Immature natural killer cell (primary cell): ENCODE results near the gene LRP2. TPM values are rescaled to one million over a fixed set of nuclear protein-coding genes. Genes with fewer than 3 reads are reported as not detected.
"Not testable (repeated sequence)": the region's sequence is repeated elsewhere in the genome, so short reads cannot be mapped to it uniquely, and the experiment has no call there.

Experiments
- DNase-seq, 3 donors: peaks; one replicate each; pipeline ENCODE4 v3.0.0; 2022; ENCODE audit warnings: mixed read lengths in 1 of 3
- H3K27ac Mint-ChIP-seq, 6 donors: one replicate each; pipeline ENCODE4 v1.8.0; 2020; ENCODE audit warnings: mixed read lengths in 6 of 6, mild to moderate bottlenecking in 5 of 6, inconsistent platforms in 4 of 6, moderate library complexity in 3 of 6
- H3K27me3 Mint-ChIP-seq, 3 donors: one replicate each; pipeline ENCODE4 v1.8.0; 2020 to 2021; ENCODE audit warnings: low read depth in 3 of 3, mild to moderate bottlenecking in 3 of 3, mixed read lengths in 3 of 3, moderate library complexity in 3 of 3, inconsistent platforms in 1 of 3
- H3K36me3 Mint-ChIP-seq, 3 donors: one replicate each; pipeline ENCODE4 v1.8.0; 2020; ENCODE audit warnings: mixed read lengths in 3 of 3, inconsistent platforms in 2 of 3, mild to moderate bottlenecking in 2 of 3
- H3K4me1 Mint-ChIP-seq, 2 donors: one replicate each; pipeline ENCODE4 v1.8.0; 2020; ENCODE audit warnings: inconsistent platforms in 2 of 2, mild to moderate bottlenecking in 2 of 2, mixed read lengths in 2 of 2, moderate library complexity in 1 of 2
- H3K4me3 Mint-ChIP-seq, 5 donors: one replicate each; pipeline ENCODE4 v1.8.0; 2020; ENCODE audit warnings: mild to moderate bottlenecking in 5 of 5, mixed read lengths in 5 of 5, inconsistent platforms in 3 of 5, moderate library complexity in 3 of 5
- H3K9me3 Mint-ChIP-seq, 6 donors: one replicate each; pipeline ENCODE4 v1.8.0; 2020; ENCODE audit warnings: mild to moderate bottlenecking in 6 of 6, mixed read lengths in 6 of 6, inconsistent platforms in 4 of 6, moderate library complexity in 3 of 6
- polyA plus RNA-seq, 3 donors: library from polyadenylated mRNA; unstranded; fragments of 300-500 nt; fragmentation: Illumina TruSeq; gene quantifications; one replicate each; pipeline ENCODE4 v1.2.3, GENCODE V29; 2021

Gene LRP2
- polyA plus RNA-seq, 3 donors from 2014 or later: not detected

DNA sequence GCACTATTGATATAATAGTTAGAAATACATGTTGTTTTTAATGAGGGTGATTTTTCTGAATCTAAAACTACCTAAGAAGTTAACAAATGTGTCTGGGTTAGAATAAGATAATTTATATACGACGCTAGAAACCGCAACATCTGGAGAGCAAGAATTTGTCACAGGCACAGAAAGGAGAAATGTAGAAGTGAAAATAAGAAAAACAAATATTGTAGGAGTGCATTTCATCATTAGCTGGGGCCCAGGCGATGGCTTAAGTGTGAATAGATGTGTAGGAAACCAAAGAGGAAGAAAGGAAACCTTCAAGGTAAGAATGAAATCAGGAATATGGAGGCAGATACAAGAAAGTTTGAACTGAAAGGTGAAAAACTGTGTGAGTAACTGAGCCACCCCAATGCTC is 90.3 kb downstream of the LRP2 start:
- Mint-ChIP-seq H3K27me3 (peaks cover 0 to 4% (median 0%) of the 10 kb centered on the region in 3 donors), H3K27ac (no peak overlapping the region), H3K9me3 (no peaks in the 10 kb centered on the region), H3K4me3 (no peak overlapping the region), H3K4me1 (no peaks in the 10 kb centered on the region), H3K36me3 (no peaks in the 10 kb centered on the region)
- no peak for DNase-seq

DNA sequence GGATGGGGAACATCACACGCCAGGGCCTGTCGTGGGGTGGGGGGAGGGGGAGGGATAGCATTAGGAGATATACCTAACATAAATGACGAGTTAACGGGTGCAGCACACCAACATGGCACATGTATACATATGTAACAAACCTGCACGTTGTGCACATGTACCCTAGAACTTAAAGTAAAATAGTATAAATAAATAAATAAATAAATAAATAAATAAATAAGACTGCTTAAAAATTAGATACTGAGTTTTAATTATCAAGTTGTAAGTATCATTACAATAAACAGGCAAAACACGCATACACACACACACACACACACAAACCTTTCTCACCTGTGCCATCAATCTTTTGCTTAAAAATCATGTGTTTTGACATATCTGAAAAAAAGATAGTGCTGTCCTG is 91.8 kb downstream of the LRP2 start:
- H3K36me3 Mint-ChIP-seq, H3K4me3 Mint-ChIP-seq, H3K4me1 Mint-ChIP-seq, H3K27ac Mint-ChIP-seq, DNase-seq, H3K27me3 Mint-ChIP-seq, H3K9me3 Mint-ChIP-seq: not testable (repeated sequence)

DNA sequence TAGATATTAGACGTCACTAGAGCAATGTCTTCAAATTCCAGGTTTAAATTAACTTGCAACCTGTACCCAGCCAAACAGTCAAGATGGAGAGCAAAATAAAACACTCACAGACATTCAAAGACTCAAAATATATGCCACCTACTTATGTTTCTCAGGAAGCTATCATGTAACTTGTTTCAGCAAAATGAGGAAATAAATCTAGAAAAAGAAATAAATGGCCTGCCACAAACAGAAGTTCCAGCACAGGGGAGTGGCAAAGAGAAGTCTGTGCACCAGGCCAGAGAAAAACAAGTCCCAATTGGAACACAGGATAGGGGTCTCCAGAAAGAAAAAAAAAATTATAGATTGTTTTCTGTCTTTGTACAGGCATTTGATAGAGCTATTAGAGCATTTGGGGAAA is 96.7 kb downstream of the LRP2 start:
- no peaks in the 10 kb centered on the region for H3K36me3 Mint-ChIP-seq
- H3K27ac Mint-ChIP-seq: no peak overlapping the region
- DNase-seq: no peak
- no peaks in the 10 kb centered on the region for H3K4me1 Mint-ChIP-seq
- no peak overlapping the region for H3K4me3 Mint-ChIP-seq
- peaks cover 0 to 4% (median 0%) of the 10 kb centered on the region in 6 donors for H3K9me3 Mint-ChIP-seq
- peaks cover 0 to 4% (median 2%) of the 10 kb centered on the region in 3 donors for H3K27me3 Mint-ChIP-seq

DNA sequence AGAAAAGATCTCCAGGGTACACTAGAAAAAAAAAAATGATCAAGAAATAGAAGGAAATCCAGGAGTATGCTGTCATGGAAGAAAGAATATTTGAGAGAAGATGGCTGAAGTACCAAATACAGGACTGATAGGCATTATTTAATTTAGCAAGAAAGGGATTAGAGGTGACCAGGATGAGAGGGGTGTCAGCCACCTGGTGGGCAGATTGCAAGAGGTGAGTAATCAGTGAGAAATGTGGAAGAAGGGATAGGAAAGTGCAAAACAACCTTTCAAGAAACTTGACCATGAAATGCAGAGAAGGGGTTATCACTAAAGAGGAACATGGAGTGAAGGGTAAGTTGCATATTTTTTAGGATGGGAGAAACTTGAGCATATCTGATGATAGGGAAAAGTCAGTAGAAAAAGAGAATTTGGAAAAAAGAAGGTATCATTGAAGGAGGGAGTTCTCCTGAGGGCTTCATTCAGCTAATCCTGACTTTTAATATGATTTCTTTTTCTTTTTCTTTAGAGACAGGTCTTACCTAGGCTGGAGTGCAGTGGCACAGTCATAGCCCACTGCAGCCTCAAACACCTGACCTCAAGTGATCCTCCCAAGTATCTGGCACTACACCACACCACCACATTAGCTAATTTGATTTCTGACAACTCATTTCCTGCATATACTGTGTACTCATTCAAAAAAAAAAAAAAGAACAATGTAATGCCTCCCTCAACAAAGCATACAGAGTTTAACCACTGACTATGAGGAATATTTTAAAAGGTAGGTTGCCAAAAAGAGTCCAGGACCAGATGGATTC is 101.3 kb downstream of the LRP2 start:
- no peak for DNase-seq
- H3K27me3 Mint-ChIP-seq: peaks cover 0 to 2% (median 0%) of the 10 kb centered on the region in 3 donors
- peaks cover 0 to 8% (median 1%) of the 10 kb centered on the region in 6 donors for H3K9me3 Mint-ChIP-seq
- no peaks in the 10 kb centered on the region for H3K4me1 Mint-ChIP-seq
- H3K27ac Mint-ChIP-seq: no peak overlapping the region
- H3K4me3 Mint-ChIP-seq: no peak overlapping the region
- H3K36me3 Mint-ChIP-seq: no peaks in the 10 kb centered on the region

DNA sequence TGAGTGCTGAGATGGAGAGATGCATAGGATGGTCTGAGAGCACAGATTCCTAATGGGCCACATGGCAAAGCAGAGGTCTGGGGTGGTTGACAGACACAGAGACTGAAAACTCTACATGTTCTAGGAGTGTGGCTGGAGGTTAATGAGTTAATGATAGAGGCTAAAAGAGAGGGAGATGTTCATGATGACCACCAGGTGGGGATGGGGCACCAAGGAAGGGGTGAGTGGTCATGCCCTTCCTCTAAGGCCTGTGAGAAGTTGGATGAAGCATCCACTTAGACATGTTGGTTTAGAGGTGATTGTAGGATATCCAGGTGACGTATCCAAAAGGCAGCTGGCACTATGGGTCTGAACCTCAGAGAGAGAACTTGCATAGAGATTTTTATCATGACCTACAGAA is 102.1 kb downstream of the LRP2 start:
- Mint-ChIP-seq H3K36me3 (no peaks in the 10 kb centered on the region), H3K4me3 (no peak overlapping the region), H3K27ac (no peak overlapping the region), H3K27me3 (peaks cover 0 to 2% (median 0%) of the 10 kb centered on the region in 3 donors), H3K9me3 (peaks cover 0 to 7% (median 1%) of the 10 kb centered on the region in 6 donors), H3K4me1 (no peaks in the 10 kb centered on the region)
- DNase-seq: no peak

DNA sequence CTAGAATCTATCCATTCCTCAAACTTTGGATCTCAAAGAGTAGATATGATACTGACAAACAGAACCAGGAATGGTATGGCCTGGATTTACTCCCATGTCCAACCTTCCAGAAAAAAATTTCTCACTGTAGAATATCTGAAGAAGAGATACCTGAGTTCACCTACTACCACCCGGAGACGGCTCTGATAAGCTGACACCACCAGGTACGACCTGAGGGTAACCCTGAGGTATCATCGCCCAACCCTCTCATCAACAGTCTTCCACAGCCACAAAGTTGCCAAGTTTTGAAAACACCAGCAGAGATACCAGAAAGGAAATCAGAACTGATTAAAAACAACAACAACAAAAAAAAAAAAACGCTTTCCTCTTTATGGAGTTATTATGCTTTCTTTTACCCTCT is 102.9 kb downstream of the LRP2 start:
- Mint-ChIP-seq H3K27ac (no peak overlapping the region), H3K9me3 (peaks cover 0 to 7% (median 1%) of the 10 kb centered on the region in 6 donors), H3K27me3 (peaks cover 0 to 2% (median 0%) of the 10 kb centered on the region in 3 donors), H3K4me3 (no peak overlapping the region), H3K4me1 (no peaks in the 10 kb centered on the region), H3K36me3 (no peaks in the 10 kb centered on the region)
- DNase-seq: no peak

DNA sequence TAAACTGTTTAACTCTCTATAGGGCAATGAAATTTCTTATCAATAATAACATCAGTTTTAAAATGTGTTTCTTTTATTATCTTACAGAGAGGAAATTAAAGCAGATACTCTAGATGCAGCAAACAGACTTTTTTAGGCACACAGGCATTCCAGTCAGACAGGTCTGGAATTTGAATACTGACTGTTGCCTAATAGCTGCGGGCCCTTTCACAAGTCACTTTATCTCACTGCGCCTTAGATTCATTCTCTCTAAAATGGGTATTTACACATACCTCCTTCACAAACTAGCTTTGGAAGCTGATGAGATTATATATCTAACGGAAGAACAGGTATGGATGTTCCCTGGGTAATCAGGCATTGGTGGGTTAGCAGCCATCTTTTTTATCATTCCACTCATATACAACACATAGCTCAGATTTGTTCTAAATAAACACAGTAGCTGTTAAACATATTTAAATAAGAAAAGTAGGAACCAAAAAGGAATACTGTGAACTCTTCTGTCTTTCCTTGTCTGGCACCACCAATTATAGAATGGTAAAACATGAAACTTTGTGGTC is 104.2 kb downstream of the LRP2 start:
- no peaks in the 10 kb centered on the region for H3K4me1 Mint-ChIP-seq
- no peak overlapping the region for H3K27ac Mint-ChIP-seq
- DNase-seq: no peak
- H3K36me3 Mint-ChIP-seq: no peaks in the 10 kb centered on the region
- no peak overlapping the region for H3K4me3 Mint-ChIP-seq
- peaks cover 0 to 7% (median 1%) of the 10 kb centered on the region in 6 donors for H3K9me3 Mint-ChIP-seq
- H3K27me3 Mint-ChIP-seq: peaks cover 0 to 2% (median 0%) of the 10 kb centered on the region in 3 donors

DNA sequence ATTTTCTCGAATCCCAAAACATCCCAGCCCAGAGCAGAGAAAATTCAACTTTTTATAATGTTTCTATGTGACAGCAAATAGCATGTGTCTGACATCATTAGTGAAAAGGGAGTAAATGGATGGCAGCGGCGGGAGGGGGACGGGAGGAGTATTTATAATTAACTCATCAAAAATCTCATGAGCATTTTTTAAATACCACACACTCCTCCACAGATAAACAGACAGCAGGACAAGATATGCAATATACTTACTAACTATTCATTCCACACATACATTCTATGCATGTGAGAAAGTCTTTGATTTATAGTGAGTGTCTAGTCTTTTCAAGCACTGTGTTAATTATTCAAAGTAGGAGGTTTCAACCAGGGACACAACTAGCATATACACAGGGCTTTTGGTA is 107.6 kb downstream of the LRP2 start:
- H3K9me3 Mint-ChIP-seq: peaks cover 0 to 2% (median 0%) of the 10 kb centered on the region in 6 donors
- H3K36me3 Mint-ChIP-seq: no peaks in the 10 kb centered on the region
- DNase-seq: no peak
- no peak overlapping the region for H3K4me3 Mint-ChIP-seq
- no peaks in the 10 kb centered on the region for H3K27me3 Mint-ChIP-seq
- no peak overlapping the region for H3K27ac Mint-ChIP-seq
- no peaks in the 10 kb centered on the region for H3K4me1 Mint-ChIP-seq

DNA sequence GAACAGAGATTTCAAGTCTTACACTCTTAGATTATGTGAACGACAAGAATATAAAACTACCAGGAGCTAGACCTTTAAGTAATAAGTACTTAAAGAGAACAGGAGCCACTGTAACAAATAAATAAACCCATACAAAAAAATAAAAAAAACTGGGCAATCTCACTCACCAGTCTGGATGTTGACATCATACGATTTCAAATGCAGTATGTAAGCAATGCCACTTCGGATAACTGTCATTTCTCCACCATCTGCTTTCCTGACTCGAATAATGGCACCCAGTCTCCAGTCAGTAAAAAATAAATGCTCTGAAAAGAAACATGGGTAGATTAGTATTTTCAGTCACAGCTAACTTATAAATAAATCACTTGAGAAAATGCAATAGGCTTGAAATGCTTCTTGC is 115.1 kb downstream of the LRP2 start:
- H3K9me3 Mint-ChIP-seq: no peaks in the 10 kb centered on the region
- no peak overlapping the region for H3K4me3 Mint-ChIP-seq
- H3K27me3 Mint-ChIP-seq: peaks cover 0 to 2% (median 1%) of the 10 kb centered on the region in 3 donors
- no peak overlapping the region for H3K27ac Mint-ChIP-seq
- no peaks in the 10 kb centered on the region for H3K4me1 Mint-ChIP-seq
- H3K36me3 Mint-ChIP-seq: no peaks in the 10 kb centered on the region
- DNase-seq: no peak

DNA sequence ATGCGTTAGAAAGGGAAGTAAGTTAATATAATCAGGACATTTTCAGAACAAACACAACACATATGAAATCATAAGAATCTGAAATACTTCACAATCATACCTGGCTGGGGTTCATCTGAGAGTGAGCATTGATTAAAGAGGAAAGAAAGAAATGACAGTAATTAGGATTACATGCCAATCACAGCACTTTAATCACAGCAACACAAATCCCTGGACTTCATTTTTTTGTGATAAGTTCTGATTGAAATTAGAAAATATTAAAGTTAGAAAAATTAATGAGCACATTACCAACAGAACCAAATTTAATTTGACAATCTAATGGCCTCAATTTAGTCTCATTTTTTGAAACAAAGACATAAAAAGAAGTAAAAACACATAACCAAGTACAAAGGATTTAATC is 121.9 kb downstream of the LRP2 start:
- DNase-seq: no peak
- H3K27me3 Mint-ChIP-seq: peaks cover 0 to 2% (median 1%) of the 10 kb centered on the region in 3 donors
- no peak overlapping the region for H3K4me3 Mint-ChIP-seq
- no peaks in the 10 kb centered on the region for H3K4me1 Mint-ChIP-seq
- peaks cover 0 to 3% (median 0%) of the 10 kb centered on the region in 6 donors for H3K9me3 Mint-ChIP-seq
- H3K27ac Mint-ChIP-seq: no peak overlapping the region
- no peaks in the 10 kb centered on the region for H3K36me3 Mint-ChIP-seq

DNA sequence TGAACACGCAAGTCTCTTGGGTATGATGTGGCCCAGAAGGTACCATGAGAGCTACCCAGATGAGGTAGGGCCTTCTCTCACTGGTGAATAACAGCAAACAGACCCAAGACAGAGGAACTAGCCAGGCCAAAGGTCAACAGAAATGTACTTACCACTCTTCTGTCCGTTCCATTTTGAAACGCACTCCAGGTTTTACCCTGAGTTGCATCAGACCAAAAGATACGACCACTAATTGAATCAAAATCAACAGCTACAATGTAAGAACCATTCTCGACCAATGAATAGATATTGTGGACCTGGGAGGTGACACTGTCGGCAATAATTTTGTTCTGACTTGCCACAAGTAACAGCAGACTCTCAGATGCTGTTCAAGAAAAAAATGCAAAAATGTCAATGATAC is 124.4 kb downstream of the LRP2 start:
- Mint-ChIP-seq H3K36me3 (no peaks in the 10 kb centered on the region), H3K9me3 (peaks cover 0 to 5% (median 0%) of the 10 kb centered on the region in 6 donors), H3K27me3 (peaks cover 0 to 3% (median 2%) of the 10 kb centered on the region in 3 donors), H3K4me3 (no peak overlapping the region), H3K27ac (no peak overlapping the region), H3K4me1 (no peaks in the 10 kb centered on the region)
- no peak for DNase-seq

DNA sequence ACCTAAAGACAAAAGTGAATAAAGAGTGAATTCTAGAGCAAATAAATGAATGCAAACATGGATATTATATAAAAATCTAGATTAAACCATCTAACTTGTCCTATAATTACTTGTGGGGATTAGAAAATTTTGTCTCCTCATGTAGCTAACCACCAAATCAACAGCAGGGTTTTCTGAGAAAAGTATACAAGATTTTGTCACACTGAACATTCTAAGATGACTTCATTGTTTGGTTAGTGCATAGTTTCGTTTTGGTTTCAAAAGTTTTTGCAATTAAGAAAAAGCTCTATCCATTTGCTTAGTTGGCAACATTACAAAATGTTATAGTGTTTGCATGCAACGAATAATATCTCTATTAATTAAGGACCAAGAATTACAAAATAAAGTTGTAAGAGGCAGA is 125.0 kb downstream of the LRP2 start:
- peaks cover 0 to 3% (median 2%) of the 10 kb centered on the region in 3 donors for H3K27me3 Mint-ChIP-seq
- H3K36me3 Mint-ChIP-seq: no peaks in the 10 kb centered on the region
- DNase-seq: no peak
- no peak overlapping the region for H3K4me3 Mint-ChIP-seq
- H3K4me1 Mint-ChIP-seq: no peaks in the 10 kb centered on the region
- no peak overlapping the region for H3K27ac Mint-ChIP-seq
- H3K9me3 Mint-ChIP-seq: peaks cover 0 to 7% (median 0%) of the 10 kb centered on the region in 6 donors

DNA sequence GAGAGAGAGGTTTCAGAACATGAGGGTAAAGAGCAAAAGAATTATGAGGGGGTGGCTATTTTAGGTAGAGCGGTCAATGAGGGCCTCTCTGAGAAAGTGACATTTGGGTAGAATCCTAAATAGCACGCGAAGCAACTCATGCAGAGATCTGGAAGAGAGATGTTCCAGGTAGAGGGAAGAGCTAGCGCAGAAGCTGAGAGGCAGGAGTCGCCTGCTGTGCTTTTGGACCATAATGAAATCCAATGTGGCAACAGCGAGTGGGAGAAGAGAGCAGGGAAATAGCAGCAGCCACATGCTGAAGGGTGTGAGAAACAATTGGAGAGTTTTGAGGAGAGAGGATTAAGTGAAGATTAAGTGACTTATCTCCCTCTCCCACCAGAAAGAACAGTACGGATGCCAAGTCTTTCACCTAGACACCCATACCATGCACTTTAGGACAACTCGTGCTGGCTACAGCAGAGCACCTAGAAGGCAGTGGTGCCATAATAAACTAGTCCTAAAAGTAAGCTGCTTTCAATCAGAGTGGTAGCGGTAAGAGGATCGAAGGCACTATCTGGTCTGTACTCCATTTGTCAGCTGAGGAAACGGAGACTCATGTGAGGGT is 129.7 kb downstream of the LRP2 start:
- H3K27me3 Mint-ChIP-seq: peaks cover 2 to 10% (median 7%) of the 10 kb centered on the region in 3 donors
- H3K4me3 Mint-ChIP-seq: no peak overlapping the region
- no peaks in the 10 kb centered on the region for H3K36me3 Mint-ChIP-seq
- DNase-seq: no peak
- no peak overlapping the region for H3K27ac Mint-ChIP-seq
- H3K4me1 Mint-ChIP-seq: no peaks in the 10 kb centered on the region
- H3K9me3 Mint-ChIP-seq: peaks cover 0 to 4% (median 0%) of the 10 kb centered on the region in 6 donors

DNA sequence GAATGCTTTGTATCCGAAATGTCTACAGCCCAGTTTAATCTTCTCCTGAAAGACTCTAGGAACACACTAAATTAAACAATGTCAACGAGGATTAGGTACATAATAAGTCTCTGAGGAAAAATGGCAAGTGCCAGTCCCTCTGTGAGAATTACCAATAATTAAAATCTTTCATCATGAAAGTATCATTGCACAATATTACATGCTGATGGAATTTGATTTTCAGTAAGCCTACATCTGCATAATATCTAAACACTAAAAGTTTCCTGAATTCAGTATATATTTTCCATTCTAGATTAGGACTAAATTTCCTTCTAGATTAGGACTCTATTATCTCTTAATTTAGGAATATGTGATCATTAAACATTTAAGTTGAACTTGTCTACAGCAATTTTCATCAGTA is 132.1 kb downstream of the LRP2 start:
- no peak overlapping the region for H3K4me3 Mint-ChIP-seq
- DNase-seq: no peak
- no peak overlapping the region for H3K27ac Mint-ChIP-seq
- no peaks in the 10 kb centered on the region for H3K36me3 Mint-ChIP-seq
- H3K4me1 Mint-ChIP-seq: no peaks in the 10 kb centered on the region
- peaks cover 0 to 4% (median 0%) of the 10 kb centered on the region in 6 donors for H3K9me3 Mint-ChIP-seq
- H3K27me3 Mint-ChIP-seq: peaks cover 2 to 10% (median 7%) of the 10 kb centered on the region in 3 donors
